Measurements from ENCODE around the gene CTSS. TPM values are rescaled to one million over a fixed set of nuclear protein-coding genes. Genes with fewer than 3 reads are reported as not detected.

The CTSS gene
- total RNA-seq, 3 donors from 2014 or later (not counting 1 experiment from before 2014, with no cell fraction given), result 169 to 245 (median 229) TPM

- no peaks in the 10 kb centered on the region for H3K9me3 ChIP-seq (ENCODE audit: control insufficient read depth, insufficient read depth, low read length)
- Mint-ChIP-seq H3K4me1 (no peaks in the 10 kb centered on the region), H3K9me3 (no peaks in the 10 kb centered on the region), H3K27me3 (ENCODE audit: low read depth in 2 of 2) (no peaks in the 10 kb centered on the region), H3K4me3 (no peak overlapping the region), H3K36me3 (peaks cover 10% of the 10 kb centered on the region), H3K27ac (no peak overlapping the region)
- 98% methylated on average over 3 of the region's 12 CpGs for WGBS (ENCODE audit: insufficient coverage)
- no peak for TF ChIP-seq CTCF (IDR thresholded peaks at IDR 0.05)
- no peak overlapping the region for H3K27ac ChIP-seq (ENCODE audit: low read length)
- ATAC-seq (no peak), DNase-seq (no peak)
- H3K4me3 ChIP-seq (ENCODE audit: low read length), result no peak overlapping the region
- H3K27me3 ChIP-seq (ENCODE audit: control insufficient read depth, insufficient read depth, low read length), result no peaks in the 10 kb centered on the region
- intact Hi-C loops (cut with micrococcal nuclease), result no loop called here
- H3K4me1 ChIP-seq (ENCODE audit: control insufficient read depth, insufficient read depth, low read length), result no peaks in the 10 kb centered on the region
- peaks cover 84% of the 10 kb centered on the region for H3K36me3 ChIP-seq (ENCODE audit: control insufficient read depth, insufficient read depth, low read length)
Measured at GRCh38 chr1:150748878-150749719, 16.5 kb downstream of the CTSS start.

DNA sequence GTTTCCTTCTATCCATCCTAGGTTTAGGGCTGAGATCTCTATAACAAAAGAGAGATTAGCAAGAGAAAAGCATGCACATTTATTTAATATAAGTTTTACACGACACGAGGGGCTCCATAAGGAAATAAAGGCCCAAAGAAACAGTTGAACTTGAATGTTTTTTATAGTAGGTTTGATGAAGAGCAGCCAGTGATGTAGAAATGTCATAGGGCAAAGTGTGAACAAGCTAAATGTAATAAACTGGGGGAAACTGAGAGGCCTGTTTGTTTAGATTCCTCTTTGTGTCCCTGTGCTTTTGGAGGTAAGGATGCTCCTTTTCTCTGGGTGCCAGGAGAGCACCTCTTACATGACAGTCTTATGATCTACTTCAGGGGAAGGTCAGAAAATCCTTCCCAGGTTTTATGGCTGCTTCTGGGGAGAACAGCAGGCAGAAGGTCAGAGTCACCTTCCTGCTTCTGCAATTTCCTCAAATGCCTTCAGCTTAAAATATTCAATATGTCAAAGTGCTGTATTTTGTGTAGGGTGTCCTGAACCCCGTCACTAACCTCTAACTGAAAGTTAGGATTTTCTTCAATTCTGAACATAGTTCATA lies 35.4 kb downstream of the CTSS start:
- DNase-seq (no peak), ATAC-seq (no peak)
- Histone ChIP-seq H3K27me3 (ENCODE audit: control insufficient read depth, insufficient read depth, low read length) (no peaks in the 10 kb centered on the region), H3K4me1 (ENCODE audit: control insufficient read depth, insufficient read depth, low read length) (no peaks in the 10 kb centered on the region), H3K27ac (ENCODE audit: low read length) (no peak overlapping the region), H3K9me3 (ENCODE audit: control insufficient read depth, insufficient read depth, low read length) (no peaks in the 10 kb centered on the region), H3K36me3 (ENCODE audit: control insufficient read depth, insufficient read depth, low read length) (peaks cover 20% of the 10 kb centered on the region), H3K4me3 (ENCODE audit: low read length) (no peak overlapping the region)
- WGBS (ENCODE audit: insufficient coverage), result 86% methylated on average over 3 of the region's 3 CpGs
- Mint-ChIP-seq H3K27me3 (ENCODE audit: low read depth in 2 of 2) (no peaks in the 10 kb centered on the region), H3K4me1 (no peaks in the 10 kb centered on the region), H3K27ac (peak overlapping the region; percentile 34 to 64), H3K36me3 (no peaks in the 10 kb centered on the region), H3K9me3 (no peaks in the 10 kb centered on the region), H3K4me3 (no peak overlapping the region)
- intact Hi-C loops (cut with micrococcal nuclease), result no loop called here
- TF ChIP-seq CTCF (IDR thresholded peaks at IDR 0.05), result no peak

DNA sequence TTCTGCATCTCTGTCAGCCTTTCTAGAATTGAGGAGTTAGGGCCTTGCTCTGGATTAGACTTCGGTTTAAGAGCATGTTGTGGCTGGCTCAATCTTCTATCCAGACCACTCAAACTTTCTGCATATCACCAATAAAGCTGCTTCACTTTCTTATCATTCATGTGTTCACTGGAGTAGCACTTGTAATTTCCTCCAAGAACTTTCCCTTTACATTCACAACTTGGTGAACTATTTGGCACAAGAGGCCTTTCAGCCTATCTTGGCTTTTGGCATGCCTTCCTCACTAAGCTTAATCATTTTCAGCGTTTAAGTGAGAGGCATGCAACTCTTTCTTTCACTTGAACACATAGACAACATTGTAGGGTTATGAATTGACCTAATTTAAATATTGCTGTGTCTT lies 41.2 kb downstream of the CTSS start:
- Histone ChIP-seq H3K27me3 (ENCODE audit: control insufficient read depth, insufficient read depth, low read length) (no peaks in the 10 kb centered on the region), H3K9me3 (ENCODE audit: control insufficient read depth, insufficient read depth, low read length) (no peaks in the 10 kb centered on the region), H3K4me1 (ENCODE audit: control insufficient read depth, insufficient read depth, low read length) (no peaks in the 10 kb centered on the region), H3K4me3 (ENCODE audit: low read length) (no peak overlapping the region), H3K36me3 (ENCODE audit: control insufficient read depth, insufficient read depth, low read length) (no peaks in the 10 kb centered on the region), H3K27ac (ENCODE audit: low read length) (no peak overlapping the region)
- no peak for ATAC-seq
- no peaks in the 10 kb centered on the region for H3K36me3 Mint-ChIP-seq
- no peak overlapping the region for H3K27ac Mint-ChIP-seq
- DNase-seq, result no peak
- no peak for TF ChIP-seq CTCF (IDR thresholded peaks at IDR 0.05)
- H3K9me3 Mint-ChIP-seq, result no peaks in the 10 kb centered on the region
- no peaks in the 10 kb centered on the region for H3K27me3 Mint-ChIP-seq (ENCODE audit: low read depth in 2 of 2)
- WGBS (ENCODE audit: insufficient coverage), result 97% methylated on average over 2 of the region's 2 CpGs
- intact Hi-C loops (cut with micrococcal nuclease), result no loop called here
- H3K4me1 Mint-ChIP-seq, result no peaks in the 10 kb centered on the region
- no peak overlapping the region for H3K4me3 Mint-ChIP-seq
